ENCODE measurements around the gene GMDS. TPM values are rescaled to one million over a fixed set of nuclear protein-coding genes. Genes with fewer than 3 reads are reported as not detected.

GMDS gene
- total and polyA plus RNA-seq, 2 experiments from 2014 or later = 30.1 to 36.5 TPM

DNA sequence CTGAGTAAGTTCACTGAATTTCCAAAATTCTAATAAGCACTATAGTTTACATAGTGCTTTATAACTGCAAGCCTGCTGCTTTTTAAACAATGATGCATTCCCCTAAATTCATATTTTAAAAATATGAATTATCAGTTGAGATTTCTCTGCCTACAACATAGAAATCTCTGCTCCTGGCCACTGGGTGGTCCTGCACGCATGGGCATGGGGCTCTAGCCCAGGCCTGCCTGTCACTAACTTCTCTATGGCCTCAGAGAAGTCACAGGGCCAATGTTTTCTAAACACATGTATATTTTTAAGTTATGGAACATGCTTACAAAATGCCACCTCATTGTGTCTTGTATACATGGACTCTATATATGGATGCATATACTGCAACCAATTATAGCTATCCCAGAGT, 424.7 kb downstream of the GMDS start (continued):
- TF ChIP-seq, protein P1, sequence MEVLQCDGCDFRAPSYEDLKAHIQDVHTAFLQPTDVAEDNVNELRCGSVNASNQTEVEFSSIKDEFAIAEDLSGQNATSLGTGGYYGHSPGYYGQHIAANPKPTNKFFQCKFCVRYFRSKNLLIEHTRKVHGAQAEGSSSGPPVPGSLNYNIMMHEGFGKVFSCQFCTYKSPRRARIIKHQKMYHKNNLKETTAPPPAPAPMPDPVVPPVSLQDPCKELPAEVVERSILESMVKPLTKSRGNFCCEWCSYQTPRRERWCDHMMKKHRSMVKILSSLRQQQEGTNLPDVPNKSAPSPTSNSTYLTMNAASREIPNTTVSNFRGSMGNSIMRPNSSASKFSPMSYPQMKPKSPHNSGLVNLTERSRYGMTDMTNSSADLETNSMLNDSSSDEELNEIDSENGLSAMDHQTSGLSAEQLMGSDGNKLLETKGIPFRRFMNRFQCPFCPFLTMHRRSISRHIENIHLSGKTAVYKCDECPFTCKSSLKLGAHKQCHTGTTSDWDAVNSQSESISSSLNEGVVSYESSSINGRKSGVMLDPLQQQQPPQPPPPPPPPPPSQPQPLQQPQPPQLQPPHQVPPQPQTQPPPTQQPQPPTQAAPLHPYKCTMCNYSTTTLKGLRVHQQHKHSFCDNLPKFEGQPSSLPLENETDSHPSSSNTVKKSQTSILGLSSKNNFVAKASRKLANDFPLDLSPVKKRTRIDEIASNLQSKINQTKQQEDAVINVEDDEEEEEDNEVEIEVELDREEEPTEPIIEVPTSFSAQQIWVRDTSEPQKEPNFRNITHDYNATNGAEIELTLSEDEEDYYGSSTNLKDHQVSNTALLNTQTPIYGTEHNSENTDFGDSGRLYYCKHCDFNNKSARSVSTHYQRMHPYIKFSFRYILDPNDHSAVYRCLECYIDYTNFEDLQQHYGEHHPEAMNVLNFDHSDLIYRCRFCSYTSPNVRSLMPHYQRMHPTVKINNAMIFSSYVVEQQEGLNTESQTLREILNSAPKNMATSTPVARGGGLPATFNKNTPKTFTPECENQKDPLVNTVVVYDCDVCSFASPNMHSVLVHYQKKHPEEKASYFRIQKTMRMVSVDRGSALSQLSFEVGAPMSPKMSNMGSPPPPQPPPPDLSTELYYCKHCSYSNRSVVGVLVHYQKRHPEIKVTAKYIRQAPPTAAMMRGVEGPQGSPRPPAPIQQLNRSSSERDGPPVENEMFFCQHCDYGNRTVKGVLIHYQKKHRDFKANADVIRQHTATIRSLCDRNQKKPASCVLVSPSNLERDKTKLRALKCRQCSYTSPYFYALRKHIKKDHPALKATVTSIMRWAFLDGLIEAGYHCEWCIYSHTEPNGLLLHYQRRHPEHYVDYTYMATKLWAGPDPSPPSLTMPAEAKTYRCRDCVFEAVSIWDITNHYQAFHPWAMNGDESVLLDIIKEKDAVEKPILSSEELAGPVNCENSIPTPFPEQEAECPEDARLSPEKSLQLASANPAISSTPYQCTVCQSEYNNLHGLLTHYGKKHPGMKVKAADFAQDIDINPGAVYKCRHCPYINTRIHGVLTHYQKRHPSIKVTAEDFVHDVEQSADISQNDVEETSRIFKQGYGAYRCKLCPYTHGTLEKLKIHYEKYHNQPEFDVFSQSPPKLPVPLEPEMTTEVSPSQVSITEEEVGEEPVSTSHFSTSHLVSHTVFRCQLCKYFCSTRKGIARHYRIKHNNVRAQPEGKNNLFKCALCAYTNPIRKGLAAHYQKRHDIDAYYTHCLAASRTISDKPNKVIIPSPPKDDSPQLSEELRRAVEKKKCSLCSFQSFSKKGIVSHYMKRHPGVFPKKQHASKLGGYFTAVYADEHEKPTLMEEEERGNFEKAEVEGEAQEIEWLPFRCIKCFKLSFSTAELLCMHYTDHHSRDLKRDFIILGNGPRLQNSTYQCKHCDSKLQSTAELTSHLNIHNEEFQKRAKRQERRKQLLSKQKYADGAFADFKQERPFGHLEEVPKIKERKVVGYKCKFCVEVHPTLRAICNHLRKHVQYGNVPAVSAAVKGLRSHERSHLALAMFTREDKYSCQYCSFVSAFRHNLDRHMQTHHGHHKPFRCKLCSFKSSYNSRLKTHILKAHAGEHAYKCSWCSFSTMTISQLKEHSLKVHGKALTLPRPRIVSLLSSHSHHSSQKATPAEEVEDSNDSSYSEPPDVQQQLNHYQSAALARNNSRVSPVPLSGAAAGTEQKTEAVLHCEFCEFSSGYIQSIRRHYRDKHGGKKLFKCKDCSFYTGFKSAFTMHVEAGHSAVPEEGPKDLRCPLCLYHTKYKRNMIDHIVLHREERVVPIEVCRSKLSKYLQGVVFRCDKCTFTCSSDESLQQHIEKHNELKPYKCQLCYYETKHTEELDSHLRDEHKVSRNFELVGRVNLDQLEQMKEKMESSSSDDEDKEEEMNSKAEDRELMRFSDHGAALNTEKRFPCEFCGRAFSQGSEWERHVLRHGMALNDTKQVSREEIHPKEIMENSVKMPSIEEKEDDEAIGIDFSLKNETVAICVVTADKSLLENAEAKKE (CRISPR knock-in tag; IDR thresholded peaks at IDR 0.05) = no peak
- TF ChIP-seq EZH2 (IDR thresholded peaks at IDR 0.05; ENCODE audit: low read depth, unreplicated experiment) = no peak

DNA sequence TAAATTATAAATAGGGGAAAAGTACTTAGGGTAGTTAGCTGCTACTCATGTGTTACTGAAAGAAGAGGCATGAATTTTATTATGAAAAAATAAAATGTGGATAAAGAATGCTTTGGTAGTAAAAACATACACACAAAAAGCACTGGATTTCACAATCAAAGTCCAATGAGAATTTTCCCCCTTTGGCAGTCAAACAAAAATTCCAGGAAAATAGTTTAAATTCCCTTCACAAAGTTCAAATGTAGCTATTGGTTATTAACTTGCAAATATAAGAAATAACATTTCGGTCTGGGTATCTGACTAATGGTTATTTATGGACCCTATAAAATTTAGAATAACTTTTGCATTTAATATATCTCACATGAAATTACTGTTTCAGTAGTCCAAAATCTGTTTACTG, 425.2 kb downstream of the GMDS start:
- H3K4me1 ChIP-seq (ENCODE audit: insufficient read depth) = peaks cover 18% of the 10 kb centered on the region
- no peak overlapping the region for H3K27ac Mint-ChIP-seq
- DNase-seq (ENCODE audit: low spot score) = no peak
- TF ChIP-seq JUNB (IDR thresholded peaks at IDR 0.05; ENCODE audit: unreplicated experiment) (no peak), EZH2 (IDR thresholded peaks at IDR 0.05; ENCODE audit: low read depth, unreplicated experiment) (no peak), ZNF114 (CRISPR knock-in tag; IDR thresholded peaks at IDR 0.05) (no peak), EZH2phosphoT487 (IDR thresholded peaks at IDR 0.05; ENCODE audit: unreplicated experiment) (no peak), NANOG (IDR thresholded peaks at IDR 0.05; ENCODE audit: borderline replicate concordance) (no peak), CREB1 (CRISPR knock-in tag; IDR thresholded peaks at IDR 0.05; ENCODE audit: low read depth) (no peak), CTCF (conservative IDR thresholded peaks at IDR 0.05; ENCODE audit: low read depth in 2 of 2) (no peak), REST (IDR thresholded peaks at IDR 0.05; ENCODE audit: unreplicated experiment) (no peak), ETS1 (IDR thresholded peaks at IDR 0.05) (no peak), POLR2AphosphoS5 (IDR thresholded peaks at IDR 0.05; ENCODE audit: low read depth) (no peak)

More for the DNA sequence above, 425.2 kb downstream of the GMDS start:
- H2AFZ ChIP-seq = no peak overlapping the region
- no peaks in the 10 kb centered on the region for H3F3A ChIP-seq (replicated peaks; ENCODE audit: low read depth)
- peaks cover 2% of the 10 kb centered on the region for H3K27me3 Mint-ChIP-seq (ENCODE audit: insufficient read depth, low read depth, poor library complexity)
- H3K4me3 Mint-ChIP-seq = no peak overlapping the region
- no peak overlapping the region for H3K27ac ChIP-seq (ENCODE audit: low read depth)
- no peaks in the 10 kb centered on the region for H3K9me3 Mint-ChIP-seq
- no peaks in the 10 kb centered on the region for H3K36me3 ChIP-seq (ENCODE audit: insufficient read depth)
- H3K4me3 ChIP-seq = no peak overlapping the region
- no peaks in the 10 kb centered on the region for H3K79me2 ChIP-seq (replicated peaks; ENCODE audit: insufficient read depth)
- no peaks in the 10 kb centered on the region for H4K20me1 ChIP-seq (replicated peaks; ENCODE audit: insufficient read depth)
- peaks cover 20% of the 10 kb centered on the region; the same call in 2 of the 3 replicates for H3K4me1 Mint-ChIP-seq
- no peak overlapping the region for H3K4me2 ChIP-seq
- ATAC-seq = no peak
- H3K27me3 ChIP-seq (ENCODE audit: insufficient read depth) = no peaks in the 10 kb centered on the region
- no peaks in the 10 kb centered on the region for H3K9me2 ChIP-seq (ENCODE audit: insufficient read depth)
- H3K36me3 Mint-ChIP-seq (ENCODE audit: low read depth) = no peaks in the 10 kb centered on the region
